ENCODE measurements around the gene ARHGAP26. TPM values are rescaled to one million over a fixed set of nuclear protein-coding genes. Genes with fewer than 3 reads are reported as not detected.

Gene ARHGAP26
- total and polyA plus RNA-seq, 4 donors, result 5.4 to 52.3 (median 30.4) TPM

DNA sequence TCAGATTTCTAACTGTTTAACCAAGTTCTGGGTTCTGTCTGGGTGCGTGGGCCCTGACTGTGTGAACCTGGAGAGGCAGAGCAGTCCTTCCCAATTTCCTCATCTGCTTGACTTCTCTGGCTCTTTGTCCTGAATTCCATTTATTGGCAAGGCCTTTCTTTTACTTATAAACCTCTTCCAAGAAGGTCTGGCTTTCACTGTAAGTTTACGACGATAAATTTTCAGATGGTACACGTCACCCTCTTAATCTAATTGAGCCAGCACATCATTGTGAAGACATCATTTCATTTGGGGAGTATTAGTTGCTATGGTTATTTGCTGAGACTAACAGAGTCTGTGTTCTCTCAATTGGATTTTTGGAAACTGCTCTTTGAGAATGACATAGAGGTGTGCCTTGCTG lies 92.4 kb downstream of the ARHGAP26 start:
- H3K27me3 ChIP-seq (ENCODE audit: control insufficient read depth in 3 of 3, insufficient read depth in 3 of 3, low read length in 2 of 3), result no peaks in the 10 kb centered on the region
- no peak overlapping the region for H3K9ac ChIP-seq (ENCODE audit: insufficient read depth in 1 of 2, low read length in 2 of 2)
- H3K4me1 ChIP-seq (ENCODE audit: control insufficient read depth in 5 of 5, insufficient read depth in 5 of 5, low read length in 5 of 5), result peaks cover 0 to 48% (median 4%) of the 10 kb centered on the region in 5 donors
- TF ChIP-seq, protein P1, sequence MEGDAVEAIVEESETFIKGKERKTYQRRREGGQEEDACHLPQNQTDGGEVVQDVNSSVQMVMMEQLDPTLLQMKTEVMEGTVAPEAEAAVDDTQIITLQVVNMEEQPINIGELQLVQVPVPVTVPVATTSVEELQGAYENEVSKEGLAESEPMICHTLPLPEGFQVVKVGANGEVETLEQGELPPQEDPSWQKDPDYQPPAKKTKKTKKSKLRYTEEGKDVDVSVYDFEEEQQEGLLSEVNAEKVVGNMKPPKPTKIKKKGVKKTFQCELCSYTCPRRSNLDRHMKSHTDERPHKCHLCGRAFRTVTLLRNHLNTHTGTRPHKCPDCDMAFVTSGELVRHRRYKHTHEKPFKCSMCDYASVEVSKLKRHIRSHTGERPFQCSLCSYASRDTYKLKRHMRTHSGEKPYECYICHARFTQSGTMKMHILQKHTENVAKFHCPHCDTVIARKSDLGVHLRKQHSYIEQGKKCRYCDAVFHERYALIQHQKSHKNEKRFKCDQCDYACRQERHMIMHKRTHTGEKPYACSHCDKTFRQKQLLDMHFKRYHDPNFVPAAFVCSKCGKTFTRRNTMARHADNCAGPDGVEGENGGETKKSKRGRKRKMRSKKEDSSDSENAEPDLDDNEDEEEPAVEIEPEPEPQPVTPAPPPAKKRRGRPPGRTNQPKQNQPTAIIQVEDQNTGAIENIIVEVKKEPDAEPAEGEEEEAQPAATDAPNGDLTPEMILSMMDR (IDR thresholded peaks at IDR 0.05; ENCODE audit: control extremely low read depth, extremely low read depth), result no peak
- no peaks in the 10 kb centered on the region for H3K36me3 ChIP-seq (ENCODE audit: control insufficient read depth in 4 of 4, insufficient read depth in 4 of 4, low read length in 4 of 4)
- no peak overlapping the region for H3K4me3 ChIP-seq
- no peaks in the 10 kb centered on the region for H3K9me3 ChIP-seq (ENCODE audit: control insufficient read depth in 4 of 4, insufficient read depth in 3 of 4, low read length in 3 of 4)
- DNase-seq (peak in 2 of 3 donors; percentile 43 to 63), ATAC-seq (ENCODE audit: insufficient read depth, low FRiP score) (no peak)
- WGBS, 2 donors, result 86 to 88% methylated on average over 4 of the region's 4 CpGs
- H3K27ac ChIP-seq (ENCODE audit: low read depth in 1 of 2, low read length in 1 of 2), result no peak overlapping the region

DNA sequence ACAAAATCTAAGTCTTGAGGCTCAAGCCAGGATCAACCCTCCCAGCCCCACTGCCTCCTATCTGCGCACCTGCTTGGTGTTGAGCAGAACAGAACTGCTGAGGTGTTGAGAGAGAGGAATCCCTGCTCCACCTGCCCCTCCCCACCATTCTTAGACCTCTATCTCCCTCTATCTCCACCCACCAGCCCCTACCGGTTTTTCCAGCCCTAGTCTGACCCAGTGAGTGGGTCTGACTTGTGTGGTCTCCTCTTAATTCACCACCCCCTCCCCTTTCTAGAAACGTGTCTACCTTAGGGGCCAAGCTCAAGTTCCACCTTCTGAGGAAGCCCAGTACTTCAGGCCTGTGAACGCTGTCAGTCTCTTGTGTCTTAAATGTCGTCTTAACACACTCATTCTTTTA lies 93.7 kb downstream of the ARHGAP26 start:
- WGBS, 2 donors, result 79 to 80% methylated on average over 5 of the region's 5 CpGs
- H3K36me3 ChIP-seq (ENCODE audit: control insufficient read depth in 4 of 4, insufficient read depth in 4 of 4, low read length in 4 of 4), result no peaks in the 10 kb centered on the region
- no peaks in the 10 kb centered on the region for H3K27me3 ChIP-seq (ENCODE audit: control insufficient read depth in 3 of 3, insufficient read depth in 3 of 3, low read length in 2 of 3)
- DNase-seq, result no peak
- no peak overlapping the region for H3K4me3 ChIP-seq
- TF ChIP-seq, protein P1 (IDR thresholded peaks at IDR 0.05; ENCODE audit: control extremely low read depth, extremely low read depth), result no peak
- H3K4me1 ChIP-seq (ENCODE audit: control insufficient read depth in 5 of 5, insufficient read depth in 5 of 5, low read length in 5 of 5), result peaks cover 0 to 38% (median 4%) of the 10 kb centered on the region in 5 donors
- H3K9me3 ChIP-seq (ENCODE audit: control insufficient read depth in 4 of 4, insufficient read depth in 3 of 4, low read length in 3 of 4), result no peaks in the 10 kb centered on the region
- ATAC-seq (ENCODE audit: insufficient read depth, low FRiP score), result no peak
- H3K27ac ChIP-seq (ENCODE audit: low read depth in 1 of 2, low read length in 1 of 2), result no peak overlapping the region
- no peak overlapping the region for H3K9ac ChIP-seq (ENCODE audit: insufficient read depth in 1 of 2, low read length in 2 of 2)

GRCh38 chr5:142864290-142865260 lies 94.4 kb downstream of the ARHGAP26 start:
- WGBS, 2 donors, result 83 to 86% methylated on average over 13 of the region's 13 CpGs
- TF ChIP-seq, protein P1 (IDR thresholded peaks at IDR 0.05; ENCODE audit: control extremely low read depth, extremely low read depth), result no peak
- Histone ChIP-seq H3K4me1 (ENCODE audit: control insufficient read depth in 5 of 5, insufficient read depth in 5 of 5, low read length in 5 of 5) (peaks cover 0 to 38% (median 5%) of the 10 kb centered on the region in 5 donors), H3K4me3 (no peak overlapping the region), H3K27me3 (ENCODE audit: control insufficient read depth in 3 of 3, insufficient read depth in 3 of 3, low read length in 2 of 3) (no peaks in the 10 kb centered on the region), H3K27ac (ENCODE audit: low read depth in 1 of 2, low read length in 1 of 2) (peak overlapping the region in 1 of 2 donors; percentile 55), H3K9me3 (ENCODE audit: control insufficient read depth in 4 of 4, insufficient read depth in 3 of 4, low read length in 3 of 4) (no peaks in the 10 kb centered on the region), H3K9ac (ENCODE audit: insufficient read depth in 1 of 2, low read length in 2 of 2) (no peak overlapping the region), H3K36me3 (ENCODE audit: control insufficient read depth in 4 of 4, insufficient read depth in 4 of 4, low read length in 4 of 4) (no peaks in the 10 kb centered on the region)
- ATAC-seq (ENCODE audit: insufficient read depth, low FRiP score), result no peak
- DNase-seq, result peak in 1 of 3 donors; percentile 42

Measured in lung (tissue), 12 donors.